GM12878 (cell line): ENCODE data around the gene TRPM3. TPM values are rescaled to one million over a fixed set of nuclear protein-coding genes. Genes with fewer than 3 reads are reported as not detected.

ENCODE experiments used
- E2F8 ChIP-seq: fragments of 450-650 bp; IDR thresholded peaks from 2 replicates; pipeline ENCODE4 v1.6.1; 2018; ENCODE audit warnings: mild to moderate bottlenecking, low read depth, moderate library complexity; ENCODE audit not compliant: partially characterized antibody
- EED ChIP-seq: sonication (generic); IDR thresholded peaks from 2 replicates; pipeline ENCODE4 v1.6.1; 2016; ENCODE audit warnings: antibody characterized with exemption, low read depth
- POLR2AphosphoS2 ChIP-seq: IDR thresholded peaks from 2 replicates; pipeline ENCODE4 v1.6.1; 2011; ENCODE audit warnings: low read depth, mild to moderate bottlenecking, low read length, improper control_type of control experiment, moderate library complexity
- RFX5 ChIP-seq: IDR thresholded peaks from 2 replicates; pipeline ENCODE4 v1.6.1; 2011; ENCODE audit warnings: low read depth, low read length, improper control_type of control experiment
- SMAD1 ChIP-seq: fragments of 450-650 bp; IDR thresholded peaks from 2 replicates; pipeline ENCODE4 v1.6.1; 2018; ENCODE audit warnings: mild to moderate bottlenecking, low read depth; ENCODE audit not compliant: partially characterized antibody
- SRF ChIP-seq, 2 experiments: IDR thresholded peaks; 2 replicates each; pipeline ENCODE4 v1.6.1; 2011; ENCODE audit warnings: low read depth in 2 of 2, low read length in 2 of 2, mild to moderate bottlenecking in 1 of 2, moderate library complexity in 1 of 2
- YBX1 ChIP-seq: fragments of 450-650 bp; IDR thresholded peaks from 2 replicates; pipeline ENCODE4 v1.6.1; 2016; ENCODE audit warnings: antibody characterized with exemption
- polyA plus RNA-seq, 11 experiments: library from polyadenylated mRNA; depleted of rRNA in 4 of 11; unstranded in 6 of 11; stranded (reverse) in 5 of 11; fragments of >200 nt; fragmentation: Nextera tagmentation in 4 of 11; fragmentation: Illumina TruSeq in 1 of 11; extraction: Ambion mirVana in 4 of 11; extraction: Trizol in 1 of 11; gene quantifications; 1 replicate in 1 of 11; 2 replicates in 10 of 11; pipeline versions ENCODE4 v1.2.1 to v1.2.3, GENCODE V29; 2011 to 2016; ENCODE audit warnings: inconsistent platforms in 2 of 11, missing spikeins in 2 of 11, low read depth in 1 of 11
- total RNA-seq, 4 experiments: library from RNA; depleted of rRNA in 3 of 4; stranded (reverse); fragments of >200 nt in 3 of 4; fragmentation: Illumina TruSeq in 1 of 4; extraction: Trizol in 1 of 4; gene quantifications; 2 replicates each; pipeline versions ENCODE4 v1.2.1 to v1.2.3, GENCODE V29; 2013 to 2021
- TF ChIP-seq, protein P1 (sequence below): fragments of 450-650 bp; IDR thresholded peaks from 2 replicates; pipeline ENCODE4 v1.6.1; 2017; ENCODE audit warnings: antibody characterized with exemption, mild to moderate bottlenecking, moderate library complexity

TRPM3 gene
- total and polyA plus RNA-seq, 10 of the 15 experiments (the other 5 are each of a cell fraction or from before 2014, with no cell fraction given), result not detected

DNA sequence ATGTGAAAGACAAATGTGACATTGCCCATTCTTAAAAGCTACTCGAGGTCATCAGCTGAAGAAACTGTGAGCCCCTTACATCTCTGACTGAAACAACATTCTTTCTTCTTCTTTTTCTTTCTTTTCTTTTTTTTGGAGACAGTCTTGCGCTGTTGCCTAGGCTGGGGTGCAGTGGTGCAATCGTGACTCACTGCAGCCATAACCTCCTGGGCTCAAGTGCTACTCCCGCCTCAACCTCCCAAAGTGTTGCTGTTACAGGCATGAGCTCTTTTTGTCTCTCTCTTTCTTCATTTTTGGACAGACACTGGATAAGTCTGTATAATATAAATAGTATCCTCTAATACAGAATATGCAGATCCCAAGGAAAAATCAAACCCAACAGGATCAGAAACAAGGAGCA, 443.3 kb downstream of the TRPM3 start (continued):
- TF ChIP-seq, protein P1, sequence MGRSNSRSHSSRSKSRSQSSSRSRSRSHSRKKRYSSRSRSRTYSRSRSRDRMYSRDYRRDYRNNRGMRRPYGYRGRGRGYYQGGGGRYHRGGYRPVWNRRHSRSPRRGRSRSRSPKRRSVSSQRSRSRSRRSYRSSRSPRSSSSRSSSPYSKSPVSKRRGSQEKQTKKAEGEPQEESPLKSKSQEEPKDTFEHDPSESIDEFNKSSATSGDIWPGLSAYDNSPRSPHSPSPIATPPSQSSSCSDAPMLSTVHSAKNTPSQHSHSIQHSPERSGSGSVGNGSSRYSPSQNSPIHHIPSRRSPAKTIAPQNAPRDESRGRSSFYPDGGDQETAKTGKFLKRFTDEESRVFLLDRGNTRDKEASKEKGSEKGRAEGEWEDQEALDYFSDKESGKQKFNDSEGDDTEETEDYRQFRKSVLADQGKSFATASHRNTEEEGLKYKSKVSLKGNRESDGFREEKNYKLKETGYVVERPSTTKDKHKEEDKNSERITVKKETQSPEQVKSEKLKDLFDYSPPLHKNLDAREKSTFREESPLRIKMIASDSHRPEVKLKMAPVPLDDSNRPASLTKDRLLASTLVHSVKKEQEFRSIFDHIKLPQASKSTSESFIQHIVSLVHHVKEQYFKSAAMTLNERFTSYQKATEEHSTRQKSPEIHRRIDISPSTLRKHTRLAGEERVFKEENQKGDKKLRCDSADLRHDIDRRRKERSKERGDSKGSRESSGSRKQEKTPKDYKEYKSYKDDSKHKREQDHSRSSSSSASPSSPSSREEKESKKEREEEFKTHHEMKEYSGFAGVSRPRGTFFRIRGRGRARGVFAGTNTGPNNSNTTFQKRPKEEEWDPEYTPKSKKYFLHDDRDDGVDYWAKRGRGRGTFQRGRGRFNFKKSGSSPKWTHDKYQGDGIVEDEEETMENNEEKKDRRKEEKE, result no peak
- TF ChIP-seq EED (no peak), SRF (IDR thresholded peaks at IDR 0.05; ENCODE audit: low read depth in 2 of 2, low read length in 2 of 2) (no peak), E2F8 (no peak), SMAD1 (no peak), RFX5 (no peak), POLR2AphosphoS2 (no peak), YBX1 (no peak)
